PC-9 (cell line): ENCODE results near the gene POMT2.

Experiments used
- EZH2 ChIP-seq: fragments of 200-600 bp; sonication (generic); IDR thresholded peaks from 2 replicates; pipeline ENCODE4 v1.8.0; 2017; ENCODE audit warnings: antibody characterized with exemption, low read depth
- TF ChIP-seq, protein P1 (sequence below): fragments of 200-600 bp; sonication (generic); conservative IDR thresholded peaks from 2 replicates; pipeline ENCODE4 v1.6.1; 2017; ENCODE audit warnings: mixed run types, antibody characterized with exemption, mild to moderate bottlenecking, moderate library complexity

GRCh38 chr14:77301103-77301502, 19.6 kb downstream of the POMT2 start:
- no peak for TF ChIP-seq EZH2
- TF ChIP-seq, protein P1, sequence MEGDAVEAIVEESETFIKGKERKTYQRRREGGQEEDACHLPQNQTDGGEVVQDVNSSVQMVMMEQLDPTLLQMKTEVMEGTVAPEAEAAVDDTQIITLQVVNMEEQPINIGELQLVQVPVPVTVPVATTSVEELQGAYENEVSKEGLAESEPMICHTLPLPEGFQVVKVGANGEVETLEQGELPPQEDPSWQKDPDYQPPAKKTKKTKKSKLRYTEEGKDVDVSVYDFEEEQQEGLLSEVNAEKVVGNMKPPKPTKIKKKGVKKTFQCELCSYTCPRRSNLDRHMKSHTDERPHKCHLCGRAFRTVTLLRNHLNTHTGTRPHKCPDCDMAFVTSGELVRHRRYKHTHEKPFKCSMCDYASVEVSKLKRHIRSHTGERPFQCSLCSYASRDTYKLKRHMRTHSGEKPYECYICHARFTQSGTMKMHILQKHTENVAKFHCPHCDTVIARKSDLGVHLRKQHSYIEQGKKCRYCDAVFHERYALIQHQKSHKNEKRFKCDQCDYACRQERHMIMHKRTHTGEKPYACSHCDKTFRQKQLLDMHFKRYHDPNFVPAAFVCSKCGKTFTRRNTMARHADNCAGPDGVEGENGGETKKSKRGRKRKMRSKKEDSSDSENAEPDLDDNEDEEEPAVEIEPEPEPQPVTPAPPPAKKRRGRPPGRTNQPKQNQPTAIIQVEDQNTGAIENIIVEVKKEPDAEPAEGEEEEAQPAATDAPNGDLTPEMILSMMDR = peak; percentile 86
